Mesendoderm (in vitro differentiated cells): ENCODE measurements around the gene TOP1. TPM values are rescaled to one million over a fixed set of nuclear protein-coding genes. Genes with fewer than 3 reads are reported as not detected.

ENCODE experiments used
- DNase-seq: peaks from one replicate; pipeline ENCODE4 v3.0.0; 2013
- H2AK5ac ChIP-seq: 2 replicates; pipeline ENCODE4 v1.6.1; 2013; ENCODE audit warnings: low read length, inconsistent platforms
- H2BK120ac ChIP-seq: 2 replicates; pipeline ENCODE4 v1.6.1; 2013; ENCODE audit warnings: low read depth, mild to moderate bottlenecking, low read length, moderate library complexity, mixed read lengths
- H2BK15ac ChIP-seq: replicated peaks from 2 replicates; pipeline ENCODE4 v1.6.1; 2013; ENCODE audit warnings: low read depth, mild to moderate bottlenecking, moderate library complexity
- H2BK5ac ChIP-seq: 2 replicates; pipeline ENCODE4 v1.6.1; 2013; ENCODE audit warnings: low read length, inconsistent platforms
- H3K18ac ChIP-seq: 2 replicates; pipeline ENCODE4 v1.6.1; 2013; ENCODE audit warnings: mild to moderate bottlenecking, low read length, mixed read lengths
- H3K23ac ChIP-seq: one replicate; pipeline ENCODE4 v1.6.1; 2013; ENCODE audit warnings: low read length
- H3K27ac ChIP-seq: 2 replicates; pipeline ENCODE4 v1.5.1; 2013; ENCODE audit warnings: low read depth, mild to moderate bottlenecking, inconsistent platforms, low read length, moderate library complexity
- H3K27me3 ChIP-seq: 2 replicates; pipeline ENCODE4 v1.6.1; 2013; ENCODE audit warnings: low read length, control low read depth, mild to moderate bottlenecking, inconsistent platforms; ENCODE audit not compliant: insufficient read depth, poor library complexity
- H3K36me3 ChIP-seq: 2 replicates; pipeline ENCODE4 v1.6.1; 2013; ENCODE audit warnings: low read length, inconsistent platforms; ENCODE audit not compliant: control insufficient read depth, insufficient read depth
- H3K4ac ChIP-seq: one replicate; pipeline ENCODE4 v1.6.1; 2013; ENCODE audit warnings: low read depth, mild to moderate bottlenecking, low read length, moderate library complexity
- H3K4me1 ChIP-seq: 2 replicates; pipeline ENCODE4 v1.6.1; 2013; ENCODE audit warnings: low read depth, low read length, inconsistent platforms; ENCODE audit not compliant: control insufficient read depth
- H3K4me2 ChIP-seq: 2 replicates; pipeline ENCODE4 v1.6.1; 2013; ENCODE audit warnings: low read length
- H3K4me3 ChIP-seq: 2 replicates; pipeline ENCODE4 v1.5.1; 2013; ENCODE audit warnings: mild to moderate bottlenecking, low read length
- H3K56ac ChIP-seq: one replicate; pipeline ENCODE4 v1.6.1; 2013; ENCODE audit warnings: low read length
- H3K79me1 ChIP-seq: 2 replicates; pipeline ENCODE4 v1.6.1; 2013; ENCODE audit warnings: low read length, inconsistent platforms
- H3K79me2 ChIP-seq: 2 replicates; pipeline ENCODE4 v1.6.1; 2013; ENCODE audit warnings: mild to moderate bottlenecking, low read length; ENCODE audit not compliant: control insufficient read depth, insufficient read depth
- H3K9ac ChIP-seq: 2 replicates; pipeline ENCODE4 v1.6.1; 2013; ENCODE audit warnings: low read length, inconsistent platforms
- H4K5ac ChIP-seq: one replicate; pipeline ENCODE4 v1.6.1; 2013; ENCODE audit warnings: low read length
- H4K8ac ChIP-seq: one replicate; pipeline ENCODE4 v1.6.1; 2013; ENCODE audit warnings: low read depth, mild to moderate bottlenecking, control low read depth, low read length, moderate library complexity
- WGBS: extraction: QIAGEN DNeasy Blood & Tissue Kit; methylation state at CpG from one replicate; pipeline ENCODE4 v1.1.7; 2013; ENCODE audit warnings: low lambda C conversion rate, missing lambda C conversion rate; ENCODE audit not compliant: insufficient coverage; ENCODE audit errors: extremely low coverage; 5-methylcytosine and 5-hydroxymethylcytosine counted together
- polyA plus RNA-seq, 2 experiments: library from polyadenylated mRNA; stranded (reverse); fragments of 200-250 nt; gene quantifications; one replicate each; pipeline ENCODE4 v1.2.3, GENCODE V29; 2013

Gene TOP1
- polyA plus RNA-seq (2013, experiment 1 of 2): 172 TPM
- 171 TPM for polyA plus RNA-seq (2013, experiment 2 of 2)

DNA sequence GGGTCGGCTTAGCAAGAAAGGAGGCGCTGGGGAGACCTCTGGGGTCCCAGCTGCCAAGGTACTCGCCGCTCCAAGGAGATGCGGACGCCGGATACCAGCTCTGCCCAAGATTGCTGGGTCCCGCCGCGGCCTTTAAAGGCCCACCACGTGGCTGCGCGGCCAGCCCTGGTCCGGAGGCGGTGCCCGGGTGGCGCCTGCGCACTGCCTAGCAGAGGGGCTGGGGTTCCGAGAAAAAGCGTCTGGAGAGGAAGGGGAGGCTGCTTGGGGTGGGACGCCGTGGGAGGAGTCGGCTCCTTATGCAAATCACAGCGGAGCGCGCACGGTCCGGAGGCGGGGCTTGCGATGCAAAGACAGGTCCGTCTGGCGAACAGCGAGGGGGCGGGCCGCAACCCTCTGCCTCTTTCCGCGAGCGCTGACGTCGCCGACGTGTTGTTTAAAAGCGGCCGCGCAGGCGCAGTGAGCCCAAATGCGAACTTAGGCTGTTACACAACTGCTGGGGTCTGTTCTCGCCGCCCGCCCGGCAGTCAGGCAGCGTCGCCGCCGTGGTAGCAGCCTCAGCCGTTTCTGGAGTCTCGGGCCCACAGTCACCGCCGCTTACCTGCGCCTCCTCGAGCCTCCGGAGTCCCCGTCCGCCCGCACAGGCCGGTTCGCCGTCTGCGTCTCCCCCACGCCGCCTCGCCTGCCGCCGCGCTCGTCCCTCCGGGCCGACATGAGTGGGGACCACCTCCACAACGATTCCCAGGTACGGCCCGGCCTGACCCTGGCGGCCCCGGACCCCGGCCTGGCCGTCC is at the start of gene TOP1:
Gene TOP1, plus strand, starts transcription at position 464 of the 791 bp plus-strand sequence. Its CDS starts 246 bp downstream, at position 710.
- peak; percentile 100 for DNase-seq
- Histone ChIP-seq H2BK15ac (no peak within 1 kb of the TSS), H2AK5ac (peak within 1 kb of the TSS; percentile 90), H3K56ac (peak within 1 kb of the TSS; percentile 97), H3K4ac (peak within 1 kb of the TSS; percentile 99), H2BK5ac (no peak within 1 kb of the TSS), H3K18ac (peak within 1 kb of the TSS; percentile 98), H3K79me1 (peaks cover 13% of the 10 kb centered on the region), H3K36me3 (no peaks in the 10 kb centered on the region), H4K8ac (peak within 1 kb of the TSS; percentile 78), H2BK120ac (peak within 1 kb of the TSS; percentile 86), H3K9ac (peak within 1 kb of the TSS; percentile 97), H3K23ac (peak within 1 kb of the TSS; percentile 53), H3K79me2 (peaks cover 43% of the 10 kb centered on the region), H3K4me2 (peak within 1 kb of the TSS; percentile 81), H3K4me1 (peaks cover 24% of the 10 kb centered on the region), H3K27me3 (no peaks in the 10 kb centered on the region), H3K27ac (peak within 1 kb of the TSS; percentile 72), H4K5ac (peak within 1 kb of the TSS; percentile 33), H3K4me3 (peak within 1 kb of the TSS; percentile 63)
- WGBS: no CpG with 5 or more reads among the region's 85 CpGs

DNA sequence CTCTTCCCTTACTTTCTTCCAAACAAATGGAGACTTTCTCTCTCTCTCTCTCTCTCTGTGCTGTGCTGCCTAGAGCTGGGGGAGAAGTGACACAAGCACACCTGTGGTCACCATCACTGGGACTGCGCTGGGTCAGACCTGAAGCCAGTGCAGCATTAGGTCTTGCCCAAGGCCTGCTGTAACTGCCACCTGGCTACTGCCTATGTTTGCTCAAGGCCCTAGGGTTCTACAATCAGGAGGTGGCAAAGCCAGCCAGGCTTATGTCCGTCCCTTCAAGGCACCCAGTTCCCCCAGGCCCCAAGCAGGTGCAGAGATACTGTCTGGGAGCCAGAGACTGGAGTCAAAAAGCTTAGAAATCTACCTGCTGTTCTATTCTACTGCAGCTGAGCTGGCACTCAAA is 49.4 kb upstream of the TOP1 start:
- Histone ChIP-seq H3K4ac (no peak overlapping the region), H2AK5ac (no peak overlapping the region), H3K4me3 (no peak overlapping the region), H3K9ac (no peak overlapping the region), H2BK120ac (no peak overlapping the region), H4K5ac (no peak overlapping the region), H3K27me3 (no peaks in the 10 kb centered on the region), H2BK15ac (no peak overlapping the region), H3K18ac (no peak overlapping the region), H3K4me2 (no peak overlapping the region), H3K79me1 (no peaks in the 10 kb centered on the region), H4K8ac (no peak overlapping the region), H3K79me2 (no peaks in the 10 kb centered on the region), H3K56ac (no peak overlapping the region), H3K36me3 (no peaks in the 10 kb centered on the region), H2BK5ac (no peak overlapping the region), H3K4me1 (no peaks in the 10 kb centered on the region), H3K23ac (no peak overlapping the region), H3K27ac (no peak overlapping the region)
- WGBS: no CpG with 5 or more reads among the region's 2 CpGs
- DNase-seq: no peak

DNA sequence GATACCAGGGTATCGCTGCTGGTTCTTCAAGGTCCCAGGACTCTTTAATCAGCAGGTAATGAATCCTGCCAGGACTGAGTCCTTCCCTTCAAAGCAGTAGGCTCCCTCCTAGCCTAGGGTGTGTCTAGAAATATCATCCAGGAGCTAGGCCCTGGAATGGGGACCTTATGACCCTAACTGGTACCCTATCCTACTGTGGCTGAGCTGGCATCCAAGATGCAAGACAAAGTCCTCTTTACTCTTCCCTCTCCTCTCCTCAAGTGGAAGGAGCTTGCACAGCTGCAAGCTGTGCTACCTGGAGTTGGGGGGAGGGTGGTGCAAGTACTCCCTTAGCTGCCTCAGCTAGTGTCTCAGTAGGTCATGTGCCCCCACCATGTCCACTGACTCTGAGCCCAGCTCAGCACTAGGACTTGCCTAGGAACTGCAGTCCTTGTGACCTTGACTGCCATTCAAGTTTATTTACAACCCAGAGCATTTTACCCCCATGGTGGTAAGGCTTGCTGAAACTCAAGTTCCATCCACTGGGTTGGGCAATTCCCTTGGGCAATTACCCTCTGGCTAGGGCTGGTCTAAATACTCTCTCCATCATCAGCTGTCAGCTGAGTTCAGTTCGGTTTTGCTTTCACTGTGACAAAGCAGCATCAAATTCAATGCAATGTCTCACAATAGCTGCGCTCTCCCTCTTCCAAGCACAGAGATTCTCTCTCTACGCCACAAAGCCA is 48.4 kb upstream of the TOP1 start:
- Histone ChIP-seq H3K56ac (no peak overlapping the region), H3K4me1 (no peaks in the 10 kb centered on the region), H3K9ac (no peak overlapping the region), H3K4me2 (no peak overlapping the region), H3K79me1 (no peaks in the 10 kb centered on the region), H3K27ac (no peak overlapping the region), H3K36me3 (no peaks in the 10 kb centered on the region), H3K4me3 (no peak overlapping the region), H3K4ac (no peak overlapping the region), H3K18ac (no peak overlapping the region), H3K23ac (no peak overlapping the region), H2BK5ac (no peak overlapping the region), H2AK5ac (no peak overlapping the region), H2BK120ac (no peak overlapping the region), H2BK15ac (no peak overlapping the region), H3K27me3 (no peaks in the 10 kb centered on the region), H4K5ac (no peak overlapping the region), H4K8ac (no peak overlapping the region), H3K79me2 (no peaks in the 10 kb centered on the region)
- WGBS: no CpG with 5 or more reads among the region's 4 CpGs
- no peak for DNase-seq

DNA sequence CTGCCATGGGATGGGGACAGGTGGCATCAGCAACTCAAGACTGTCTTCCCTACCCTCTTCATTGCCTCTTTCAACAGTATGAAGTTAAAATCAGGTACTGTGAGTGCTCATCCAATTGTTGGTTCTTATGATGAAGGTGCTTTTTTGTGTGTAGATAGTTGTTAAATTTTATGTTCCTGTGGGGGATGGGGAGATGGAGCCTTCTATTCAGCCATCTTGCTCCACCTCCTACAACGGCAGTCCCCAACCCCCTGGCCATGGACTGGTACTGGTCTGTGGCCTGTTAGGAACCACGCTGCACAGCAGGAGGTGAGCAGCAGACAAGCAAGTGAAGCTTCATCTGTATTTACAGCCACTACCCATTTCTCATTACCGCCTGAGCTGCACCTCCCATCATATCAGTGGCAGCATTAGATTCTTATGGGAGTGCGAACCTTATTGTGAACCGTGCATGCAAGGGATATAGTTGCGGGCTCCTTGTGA is 47.8 kb upstream of the TOP1 start:
- H3K79me2 ChIP-seq: no peaks in the 10 kb centered on the region
- H3K56ac ChIP-seq: no peak overlapping the region
- no CpG with 5 or more reads among the region's 6 CpGs for WGBS
- no peaks in the 10 kb centered on the region for H3K79me1 ChIP-seq
- no peak overlapping the region for H3K4ac ChIP-seq
- H2BK120ac ChIP-seq: no peak overlapping the region
- H3K27me3 ChIP-seq: no peaks in the 10 kb centered on the region
- no peak overlapping the region for H3K9ac ChIP-seq
- H2BK5ac ChIP-seq: no peak overlapping the region
- no peak overlapping the region for H4K8ac ChIP-seq
- no peak for DNase-seq
- H4K5ac ChIP-seq: no peak overlapping the region
- H3K4me1 ChIP-seq: no peaks in the 10 kb centered on the region
- no peak overlapping the region for H2BK15ac ChIP-seq
- H3K18ac ChIP-seq: no peak overlapping the region
- no peaks in the 10 kb centered on the region for H3K36me3 ChIP-seq
- no peak overlapping the region for H3K4me3 ChIP-seq
- H3K4me2 ChIP-seq: no peak overlapping the region
- no peak overlapping the region for H3K23ac ChIP-seq
- no peak overlapping the region for H3K27ac ChIP-seq
- H2AK5ac ChIP-seq: no peak overlapping the region

DNA sequence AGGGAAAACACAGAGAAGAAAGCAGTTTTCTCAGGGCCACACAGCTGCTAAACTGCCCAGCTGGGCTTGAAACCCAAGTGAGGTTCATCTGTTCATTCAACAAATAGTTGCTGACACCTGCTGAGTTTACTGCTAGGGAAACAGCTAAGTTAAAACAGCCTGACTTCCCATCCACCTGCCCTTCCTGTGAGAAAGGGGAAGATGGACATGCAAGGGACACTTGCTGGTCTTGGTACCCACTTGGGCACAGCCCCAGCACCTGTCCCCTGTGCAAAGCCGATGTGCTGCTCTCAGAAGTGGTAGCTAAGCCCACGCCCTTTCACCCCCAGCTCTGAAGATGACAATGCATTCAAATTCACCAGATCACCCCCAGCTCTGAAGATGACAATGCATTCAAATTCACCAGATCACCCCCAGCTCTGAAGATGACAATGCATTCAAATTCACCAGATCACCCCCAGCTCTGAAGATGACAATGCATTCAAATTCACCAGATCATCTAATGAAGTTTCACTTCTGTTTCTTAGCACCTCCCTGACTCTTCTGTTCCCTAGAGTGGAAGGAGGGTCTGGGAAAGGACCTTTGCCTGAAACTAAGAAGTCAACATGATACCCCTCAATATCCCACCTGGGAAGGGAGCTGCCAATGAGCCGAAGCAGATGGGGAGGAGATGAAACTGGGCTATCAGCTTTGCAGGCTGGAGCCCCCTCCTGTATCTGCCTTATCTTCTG is 46.0 kb upstream of the TOP1 start:
- no peak overlapping the region for H2AK5ac ChIP-seq
- no peak overlapping the region for H2BK5ac ChIP-seq
- no peak overlapping the region for H2BK15ac ChIP-seq
- no peak overlapping the region for H3K27ac ChIP-seq
- no peaks in the 10 kb centered on the region for H3K27me3 ChIP-seq
- H3K36me3 ChIP-seq: no peaks in the 10 kb centered on the region
- no peak overlapping the region for H4K8ac ChIP-seq
- H3K79me2 ChIP-seq: no peaks in the 10 kb centered on the region
- no peak overlapping the region for H3K23ac ChIP-seq
- H2BK120ac ChIP-seq: no peak overlapping the region
- no peak overlapping the region for H3K56ac ChIP-seq
- H3K4ac ChIP-seq: no peak overlapping the region
- no peaks in the 10 kb centered on the region for H3K4me1 ChIP-seq
- no peak for DNase-seq
- no peak overlapping the region for H4K5ac ChIP-seq
- no peak overlapping the region for H3K18ac ChIP-seq
- H3K4me3 ChIP-seq: no peak overlapping the region
- no peak overlapping the region for H3K4me2 ChIP-seq
- WGBS: no CpG with 5 or more reads among the region's 3 CpGs
- no peaks in the 10 kb centered on the region for H3K79me1 ChIP-seq
- no peak overlapping the region for H3K9ac ChIP-seq
